Measurements from ENCODE around the gene PROM1.

PROM1 gene

DNA sequence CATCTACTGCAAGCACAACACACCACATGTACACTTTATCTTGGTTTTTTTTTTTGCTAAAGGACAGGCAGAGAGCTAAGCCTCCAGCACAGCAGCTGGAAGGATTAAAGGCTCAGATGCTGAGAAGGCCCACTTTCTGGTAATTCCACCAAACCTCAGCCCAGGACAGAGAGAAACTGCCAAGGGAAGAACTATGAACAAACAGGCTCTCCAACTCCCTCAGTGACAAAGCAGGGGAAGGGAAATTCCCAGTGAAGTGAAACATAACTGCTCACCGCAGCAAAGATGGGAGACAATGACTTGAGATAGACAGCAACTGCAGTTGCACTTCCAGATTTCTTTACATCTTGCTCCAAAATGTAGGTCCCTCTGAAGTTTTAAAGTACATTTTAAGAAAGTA lies 4.8 kb downstream of the PROM1 start:
- DNase-seq (ENCODE audit: low read depth): no peak
- no peak overlapping the region for H3K4me3 ChIP-seq (ENCODE audit: control insufficient read depth, low read depth, low read length)
- TF ChIP-seq, protein P1, sequence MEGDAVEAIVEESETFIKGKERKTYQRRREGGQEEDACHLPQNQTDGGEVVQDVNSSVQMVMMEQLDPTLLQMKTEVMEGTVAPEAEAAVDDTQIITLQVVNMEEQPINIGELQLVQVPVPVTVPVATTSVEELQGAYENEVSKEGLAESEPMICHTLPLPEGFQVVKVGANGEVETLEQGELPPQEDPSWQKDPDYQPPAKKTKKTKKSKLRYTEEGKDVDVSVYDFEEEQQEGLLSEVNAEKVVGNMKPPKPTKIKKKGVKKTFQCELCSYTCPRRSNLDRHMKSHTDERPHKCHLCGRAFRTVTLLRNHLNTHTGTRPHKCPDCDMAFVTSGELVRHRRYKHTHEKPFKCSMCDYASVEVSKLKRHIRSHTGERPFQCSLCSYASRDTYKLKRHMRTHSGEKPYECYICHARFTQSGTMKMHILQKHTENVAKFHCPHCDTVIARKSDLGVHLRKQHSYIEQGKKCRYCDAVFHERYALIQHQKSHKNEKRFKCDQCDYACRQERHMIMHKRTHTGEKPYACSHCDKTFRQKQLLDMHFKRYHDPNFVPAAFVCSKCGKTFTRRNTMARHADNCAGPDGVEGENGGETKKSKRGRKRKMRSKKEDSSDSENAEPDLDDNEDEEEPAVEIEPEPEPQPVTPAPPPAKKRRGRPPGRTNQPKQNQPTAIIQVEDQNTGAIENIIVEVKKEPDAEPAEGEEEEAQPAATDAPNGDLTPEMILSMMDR (conservative IDR thresholded peaks at IDR 0.05; ENCODE audit: control insufficient read depth, insufficient read depth, low read depth, low read length): no peak

GRCh38 chr4:16078195-16078760 lies 5.5 kb downstream of the PROM1 start:
- H3K4me3 ChIP-seq (ENCODE audit: control insufficient read depth, low read depth, low read length): no peak overlapping the region
- TF ChIP-seq, protein P1 (conservative IDR thresholded peaks at IDR 0.05; ENCODE audit: control insufficient read depth, insufficient read depth, low read depth, low read length): no peak

DNA sequence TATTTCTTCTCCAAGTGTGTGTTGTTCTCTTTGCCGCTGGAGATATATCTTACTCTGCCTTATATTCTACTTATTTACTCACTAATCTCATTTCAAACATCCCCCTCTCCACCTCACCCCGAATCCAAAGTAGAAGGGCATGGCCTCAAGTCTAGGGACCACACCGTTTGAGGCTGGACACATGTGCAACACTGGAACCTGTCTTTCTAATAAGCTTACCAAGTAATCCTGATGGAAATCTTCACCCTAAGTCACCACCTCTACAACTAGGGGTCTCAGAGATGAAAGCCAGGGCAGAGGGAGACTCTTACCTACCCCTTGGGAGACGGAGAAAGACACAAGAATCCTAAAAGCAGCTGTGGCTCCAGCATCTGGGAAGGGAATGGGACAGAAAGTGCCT lies 6.0 kb downstream of the PROM1 start:
- no peak overlapping the region for H3K4me3 ChIP-seq (ENCODE audit: control insufficient read depth, low read depth, low read length)
- no peak for DNase-seq (ENCODE audit: low read depth)
- TF ChIP-seq, protein P1 (conservative IDR thresholded peaks at IDR 0.05; ENCODE audit: control insufficient read depth, insufficient read depth, low read depth, low read length): no peak

More at GRCh38 chr4:16078195-16078760, 5.5 kb downstream of the PROM1 start:
- DNase-seq (ENCODE audit: low read depth): no peak

- H3K4me3 ChIP-seq (ENCODE audit: control insufficient read depth, low read depth, low read length): no peak overlapping the region
- TF ChIP-seq, protein P1 (conservative IDR thresholded peaks at IDR 0.05; ENCODE audit: control insufficient read depth, insufficient read depth, low read depth, low read length): no peak
Observed at GRCh38 chr4:16075975-16076757, 7.7 kb downstream of the PROM1 start.

DNA sequence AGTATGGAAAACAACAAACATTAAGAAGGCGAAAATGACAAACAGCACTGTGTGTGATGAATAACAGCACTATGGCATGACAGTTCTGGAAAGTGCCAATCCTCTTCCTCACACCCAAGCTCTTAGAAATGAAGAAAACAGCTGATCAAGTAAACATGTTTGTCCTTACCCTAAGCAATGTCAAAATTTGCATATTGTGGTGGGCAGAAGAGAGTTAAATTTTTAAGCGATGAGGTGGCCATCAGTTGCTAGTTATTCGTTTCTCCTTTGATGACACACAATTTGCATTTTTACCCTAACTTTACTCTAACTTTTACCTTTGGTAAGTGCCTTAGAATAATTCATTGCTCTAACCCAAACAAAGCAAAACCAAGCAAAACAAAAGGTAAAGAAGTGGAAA lies 8.8 kb downstream of the PROM1 start:
- DNase-seq (ENCODE audit: low read depth): no peak
- no peak overlapping the region for H3K4me3 ChIP-seq (ENCODE audit: control insufficient read depth, low read depth, low read length)
- TF ChIP-seq, protein P1 (conservative IDR thresholded peaks at IDR 0.05; ENCODE audit: control insufficient read depth, insufficient read depth, low read depth, low read length): no peak

More at GRCh38 chr4:16075975-16076757, 7.7 kb downstream of the PROM1 start:
- no peak for DNase-seq (ENCODE audit: low read depth)

DNA sequence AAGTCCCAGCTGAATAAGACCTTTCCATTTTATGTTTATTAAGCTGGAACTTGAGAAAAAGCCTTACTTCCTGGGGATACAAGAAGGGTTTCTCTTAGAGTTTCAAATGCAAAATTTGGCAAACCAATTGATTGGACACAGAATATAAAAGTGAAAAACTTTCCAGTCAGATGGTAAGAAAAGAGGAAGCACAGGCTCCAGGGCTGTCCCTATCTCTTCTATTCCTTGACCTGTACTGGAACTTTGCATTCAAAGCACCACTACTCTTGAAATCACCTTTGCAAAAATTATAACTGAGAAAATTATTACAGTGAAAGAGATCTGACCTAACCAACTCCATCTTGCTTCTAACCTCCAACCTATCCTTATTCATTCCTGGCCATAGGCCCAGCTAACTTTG lies 11.7 kb downstream of the PROM1 start:
- H3K4me3 ChIP-seq (ENCODE audit: control insufficient read depth, low read depth, low read length): no peak overlapping the region
- TF ChIP-seq, protein P1 (conservative IDR thresholded peaks at IDR 0.05; ENCODE audit: control insufficient read depth, insufficient read depth, low read depth, low read length): no peak
- DNase-seq (ENCODE audit: low read depth): no peak

Data from fibroblast of mammary gland (primary cell).